Cardiac atrium fibroblast (primary cell): Measurements from ENCODE around the gene KLF11. TPM values are rescaled to one million over a fixed set of nuclear protein-coding genes. Genes with fewer than 3 reads are reported as not detected.

Source experiments
- total RNA-seq: library from RNA; depleted of rRNA; stranded (reverse); fragments of >200 nt; gene quantifications from 2 replicates; pipeline ENCODE4 v1.2.3, GENCODE V29; 2015

The KLF11 gene
- 4.2 and 7.1 TPM in 2 replicates for total RNA-seq

DNA sequence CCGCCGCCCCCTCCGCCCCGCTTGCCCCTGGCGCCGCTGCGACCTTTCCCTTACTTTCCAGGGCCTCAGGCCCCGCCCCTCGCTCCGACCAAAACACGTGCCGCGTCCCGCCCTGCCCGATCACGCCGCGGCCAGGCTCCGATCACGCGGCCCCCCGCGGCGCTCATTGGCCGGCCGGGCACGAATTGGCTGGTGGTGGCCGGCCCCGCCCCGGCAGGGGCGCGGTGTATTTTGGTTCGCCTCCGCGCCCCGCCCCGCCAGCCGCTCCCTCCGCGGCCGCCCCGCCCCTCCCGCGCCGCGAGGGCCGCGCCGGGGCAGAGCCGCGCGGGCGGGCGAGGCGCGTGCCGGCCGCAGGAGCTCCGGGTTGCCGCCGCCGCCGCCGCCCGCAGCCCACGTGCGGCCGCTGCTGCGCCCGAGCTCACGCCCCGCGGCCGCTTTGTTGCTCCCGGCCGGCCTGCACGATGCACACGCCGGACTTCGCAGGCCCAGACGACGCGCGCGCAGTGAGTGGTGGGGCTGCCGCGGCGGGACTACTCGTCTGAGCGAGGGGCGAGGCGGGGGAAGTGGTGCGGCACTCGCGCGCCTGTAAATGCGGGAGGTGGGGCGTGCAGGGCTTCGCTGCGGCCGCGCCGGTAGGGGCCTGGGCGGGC is at the start of gene KLF11:
TSS of gene KLF11 (plus strand) at position 295 of the 650 bp plus-strand sequence. CDS start at position 462, 167 bp downstream.

DNA sequence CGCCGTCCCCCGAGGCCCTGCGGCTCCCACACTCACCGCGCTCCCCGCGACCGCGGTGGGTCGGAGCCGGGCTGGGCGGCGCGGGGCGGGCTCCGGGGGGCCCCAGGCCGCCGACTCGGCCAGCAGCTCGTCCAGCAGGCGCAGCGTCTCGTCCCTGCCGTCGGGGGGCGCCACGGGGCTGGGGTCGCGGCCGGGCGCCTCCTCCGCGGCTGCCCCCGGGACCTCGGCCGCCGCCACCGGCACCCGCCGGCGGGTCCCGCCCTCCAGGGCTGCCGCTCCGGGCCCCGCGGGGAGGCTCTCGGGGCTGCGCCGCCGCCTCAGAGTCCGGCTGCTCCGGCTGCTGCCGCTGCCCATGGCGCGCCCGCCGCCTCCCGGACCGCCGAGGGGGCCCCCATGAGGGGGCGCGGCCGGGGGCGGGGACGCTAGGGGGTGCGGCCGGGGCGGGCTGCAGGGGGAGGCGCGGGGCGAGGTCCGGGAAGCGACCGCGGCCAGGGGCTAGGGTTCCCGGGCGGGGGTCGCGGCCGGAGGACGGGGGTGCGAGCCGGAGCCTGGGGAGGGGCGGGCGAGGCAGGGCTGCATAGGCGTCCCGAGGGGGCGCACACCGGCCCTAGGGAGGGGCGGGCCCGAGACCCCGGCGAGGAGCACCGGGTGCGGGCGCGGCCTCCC is 36.7 kb downstream of the KLF11 start, which contains the start of gene CYS1:
TSS of gene CYS1 (minus strand) at position 542 of the 666 bp plus-strand sequence. CDS start at position 354, 188 bp downstream.

Other genes starting within 250 kb of the KLF11 start
- 9.7 and 13.9 TPM in 2 replicates for gene TAF1B, start 200.1 kb upstream of the KLF11 start, total RNA-seq
- 0.16 TPM in 1 of 2 replicates, not detected in the other for gene GRHL1, start 91.9 kb upstream of the KLF11 start, total RNA-seq
- gene CYS1, start 36.9 kb downstream of the KLF11 start, total RNA-seq = under 0.01 and 0.16 TPM in 2 replicates
- gene RRM2, start 79.2 kb downstream of the KLF11 start, total RNA-seq = 13.8 and 15.0 TPM in 2 replicates